Stimulated activated CD8-positive, alpha-beta memory T cell treated with anti-CD3 and anti-CD28 coated beads, Interleukin-15, amount 100 ng/mL, for 48 hours (primary cell): ENCODE results near the gene PLIN4.
"Not testable (repeated sequence)": the region's sequence is repeated elsewhere in the genome, so short reads cannot be mapped to it uniquely, and the experiment has no call there.

Source experiments
- DNase-seq, 2 donors: peaks; one replicate each; pipeline ENCODE4 v3.0.0-alpha.2; 2020; ENCODE audit warnings: low read depth in 2 of 2

The PLIN4 gene

GRCh38 chr19:4518345-4519171 lies at the start of gene PLIN4:
TSS of gene PLIN4 (minus strand) at chr19:4518486. CDS start at chr19:4518272, 214 bp downstream.
- DNase-seq, result no peak

- peak; percentile 37 to 45 for DNase-seq
These were observed 49.3 kb upstream of the PLIN4 start for GRCh38 chr19:4567584-4568071.

GRCh38 chr19:4566402-4567051 lies 48.2 kb upstream of the PLIN4 start:
- DNase-seq, result no peak

- not testable (repeated sequence) for DNase-seq
These were observed 45.3 kb upstream of the PLIN4 start for GRCh38 chr19:4563562-4563961.

- not testable (repeated sequence) for DNase-seq
These were observed 43.8 kb upstream of the PLIN4 start for GRCh38 chr19:4562085-4562484.

GRCh38 chr19:4559569-4559968 lies 41.3 kb upstream of the PLIN4 start, which contains the start of gene SEMA6B:
TSS of gene SEMA6B (minus strand) at chr19:4559684. CDS start at chr19:4558457, 1,227 bp downstream.
- DNase-seq, result no peak

- peak in 1 of 2 donors; percentile 15 for DNase-seq
These were observed 40.0 kb upstream of the PLIN4 start for GRCh38 chr19:4557971-4558941.

GRCh38 chr19:4557144-4557970 lies 39.1 kb upstream of the PLIN4 start:
- DNase-seq, result no peak

GRCh38 chr19:4556597-4557127 lies 38.4 kb upstream of the PLIN4 start:
- DNase-seq, result no peak

- DNase-seq, result no peak
These were observed 37.6 kb upstream of the PLIN4 start for GRCh38 chr19:4555657-4556561.

GRCh38 chr19:4554717-4555116 lies 36.4 kb upstream of the PLIN4 start:
- no peak for DNase-seq

GRCh38 chr19:4553775-4554174 lies 35.5 kb upstream of the PLIN4 start:
- no peak for DNase-seq

GRCh38 chr19:4553092-4553695 lies 34.9 kb upstream of the PLIN4 start:
- no peak for DNase-seq

- DNase-seq, result no peak
These were observed 34.2 kb upstream of the PLIN4 start for GRCh38 chr19:4552525-4552819.

- no peak for DNase-seq
These were observed 32.3 kb upstream of the PLIN4 start for GRCh38 chr19:4550479-4551050.

- no peak for DNase-seq
These were observed 31.7 kb upstream of the PLIN4 start for GRCh38 chr19:4550018-4550417.

- DNase-seq, result no peak
These were observed 29.9 kb upstream of the PLIN4 start for GRCh38 chr19:4548238-4548584.

GRCh38 chr19:4547303-4548237 lies 29.3 kb upstream of the PLIN4 start:
- no peak for DNase-seq
